H9 (cell line): ENCODE data around the gene MAPK8IP3. TPM values are rescaled to one million over a fixed set of nuclear protein-coding genes. Genes with fewer than 3 reads are reported as not detected.

Experiments
- DNase-seq: peaks from one replicate; pipeline ENCODE4 v3.0.0-alpha.2; 2017
- H2AFZ ChIP-seq: one replicate; pipeline ENCODE4 v1.6.1; 2013; ENCODE audit warnings: mild to moderate bottlenecking, low read length, control low read depth, moderate library complexity
- H2AK5ac ChIP-seq: 2 replicates; pipeline ENCODE4 v1.6.1; 2013; ENCODE audit warnings: low read length, control low read depth, mixed read lengths; ENCODE audit not compliant: insufficient read length
- H2BK120ac ChIP-seq: one replicate; pipeline ENCODE4 v1.6.1; 2013; ENCODE audit warnings: low read depth, mild to moderate bottlenecking, low read length, control low read depth, inconsistent platforms; ENCODE audit not compliant: poor library complexity, severe bottlenecking
- H2BK12ac ChIP-seq: 2 replicates; pipeline ENCODE4 v1.6.1; 2013; ENCODE audit warnings: low read length, control low read depth, mixed read lengths, low read depth; ENCODE audit not compliant: insufficient read length
- H2BK15ac ChIP-seq: 2 replicates; pipeline ENCODE4 v1.6.1; 2013; ENCODE audit warnings: low read depth, low read length, control low read depth
- H2BK20ac ChIP-seq: one replicate; pipeline ENCODE4 v1.6.1; 2013; ENCODE audit warnings: low read depth, mild to moderate bottlenecking, low read length, control low read depth, inconsistent platforms; ENCODE audit not compliant: poor library complexity, severe bottlenecking
- H2BK5ac ChIP-seq: 2 replicates; pipeline ENCODE4 v1.6.1; 2013; ENCODE audit warnings: low read length, control low read depth, mixed read lengths; ENCODE audit not compliant: insufficient read length
- H3K14ac ChIP-seq: 2 replicates; pipeline ENCODE4 v1.6.1; 2013; ENCODE audit warnings: low read length, control low read depth; ENCODE audit not compliant: insufficient read depth
- H3K18ac ChIP-seq: 2 replicates; pipeline ENCODE4 v1.6.1; 2013; ENCODE audit warnings: low read depth, mild to moderate bottlenecking, mixed read lengths, low read length, control low read depth; ENCODE audit not compliant: insufficient read length
- H3K23ac ChIP-seq: 2 replicates; pipeline ENCODE4 v1.6.1; 2013; ENCODE audit warnings: low read length, control low read depth, mixed read lengths, low read depth; ENCODE audit not compliant: insufficient read length
- H3K23me2 ChIP-seq: 2 replicates; pipeline ENCODE4 v1.6.1; 2013; ENCODE audit warnings: low read depth, mild to moderate bottlenecking, mixed read lengths, low read length, control low read depth; ENCODE audit not compliant: insufficient read length, poor library complexity, severe bottlenecking
- H3K27ac ChIP-seq: 2 replicates; pipeline ENCODE4 v1.5.1; 2013; ENCODE audit warnings: low read length, control low read depth, mixed read lengths, low read depth; ENCODE audit not compliant: insufficient read length
- H3K27me3 ChIP-seq: 2 replicates; pipeline ENCODE4 v1.6.1; 2013; ENCODE audit warnings: low read length, control low read depth, inconsistent platforms; ENCODE audit not compliant: insufficient read depth
- H3K4ac ChIP-seq: 2 replicates; pipeline ENCODE4 v1.6.1; 2013; ENCODE audit warnings: low read depth, mild to moderate bottlenecking, control low read depth, inconsistent platforms, low read length, moderate library complexity
- H3K4me1 ChIP-seq: 2 replicates; pipeline ENCODE4 v1.6.1; 2013; ENCODE audit warnings: low read length, control low read depth, inconsistent platforms; ENCODE audit not compliant: insufficient read depth
- H3K4me2 ChIP-seq: 2 replicates; pipeline ENCODE4 v1.6.1; 2013; ENCODE audit warnings: low read length, control low read depth, mixed read lengths; ENCODE audit not compliant: insufficient read length, insufficient read depth
- H3K56ac ChIP-seq: 2 replicates; pipeline ENCODE4 v1.6.1; 2013; ENCODE audit warnings: low read depth, mild to moderate bottlenecking, mixed read lengths, low read length, control low read depth; ENCODE audit not compliant: insufficient read length
- H3K79me1 ChIP-seq: 2 replicates; pipeline ENCODE4 v1.6.1; 2013; ENCODE audit warnings: low read depth, mild to moderate bottlenecking, moderate library complexity, low read length, control low read depth, inconsistent platforms; ENCODE audit not compliant: insufficient read depth, poor library complexity, severe bottlenecking
- H3K79me2 ChIP-seq: 2 replicates; pipeline ENCODE4 v1.6.1; 2013; ENCODE audit warnings: low read length, control low read depth, inconsistent platforms; ENCODE audit not compliant: insufficient read depth
- H3K9ac ChIP-seq: 2 replicates; pipeline ENCODE4 v1.6.1; 2013; ENCODE audit warnings: low read length, control low read depth, mixed read lengths; ENCODE audit not compliant: insufficient read length; ENCODE audit errors: extremely low read depth
- H3K9me3 ChIP-seq: one replicate; pipeline ENCODE4 v1.6.1; 2013; ENCODE audit warnings: low read depth, low read length, inconsistent platforms; ENCODE audit not compliant: control insufficient read depth
- H3T11ph ChIP-seq: one replicate; pipeline ENCODE4 v1.6.1; 2013; ENCODE audit warnings: mild to moderate bottlenecking, low read length, control low read depth, inconsistent platforms
- H4K20me1 ChIP-seq: one replicate; pipeline ENCODE4 v1.6.1; 2013; ENCODE audit not compliant: control insufficient read depth, insufficient read length, insufficient read depth
- H4K5ac ChIP-seq: 2 replicates; pipeline ENCODE4 v1.6.1; 2013; ENCODE audit warnings: low read depth, mild to moderate bottlenecking, mixed read lengths, low read length, control low read depth; ENCODE audit not compliant: insufficient read length
- H4K8ac ChIP-seq: replicated peaks from 2 replicates; pipeline ENCODE4 v1.6.1; 2013; ENCODE audit warnings: low read length, control low read depth, mixed read lengths, low read depth; ENCODE audit not compliant: insufficient read length
- H4K91ac ChIP-seq: 2 replicates; pipeline ENCODE4 v1.6.1; 2013; ENCODE audit warnings: low read depth, mild to moderate bottlenecking, moderate library complexity, mixed read lengths, low read length, control low read depth; ENCODE audit not compliant: insufficient read length
- H3K27ac Mint-ChIP-seq, 3 experiments: 2 replicates in 2 of 3; 3 replicates in 1 of 3; pipeline ENCODE4 v1.8.0; 2020 to 2021; ENCODE audit warnings: mixed read lengths in 3 of 3, mild to moderate bottlenecking in 1 of 3, moderate library complexity in 1 of 3
- H3K27me3 Mint-ChIP-seq: 2 replicates; pipeline ENCODE4 v1.8.0; 2021; ENCODE audit warnings: low read depth, mild to moderate bottlenecking, moderate library complexity, mixed read lengths
- H3K36me3 Mint-ChIP-seq, 3 experiments: 2 replicates in 2 of 3; 3 replicates in 1 of 3; pipeline ENCODE4 v1.8.0; 2020 to 2021; ENCODE audit warnings: low read depth in 3 of 3, mixed read lengths in 3 of 3; ENCODE audit not compliant: insufficient read depth in 1 of 3
- H3K4me1 Mint-ChIP-seq, 2 experiments: 2 replicates each; pipeline ENCODE4 v1.8.0; 2020; ENCODE audit warnings: mixed read lengths in 2 of 2
- H3K4me3 Mint-ChIP-seq, 2 experiments: 2 replicates in 1 of 2; 3 replicates in 1 of 2; pipeline ENCODE4 v1.8.0; 2020 to 2021; ENCODE audit warnings: mild to moderate bottlenecking in 2 of 2, mixed read lengths in 2 of 2, moderate library complexity in 1 of 2
- H3K9me3 Mint-ChIP-seq, 2 experiments: 2 replicates in 1 of 2; 3 replicates in 1 of 2; pipeline ENCODE4 v1.8.0; 2020; ENCODE audit warnings: mild to moderate bottlenecking in 2 of 2, mixed read lengths in 2 of 2, moderate library complexity in 1 of 2
- WGBS: extraction: QIAGEN DNeasy Blood & Tissue Kit; methylation state at CpG from one replicate; pipeline ENCODE4 v1.1.7; 2013; ENCODE audit warnings: missing lambda C conversion rate, low lambda C conversion rate, mixed read lengths; ENCODE audit not compliant: insufficient read length; ENCODE audit errors: extremely low coverage; 5-methylcytosine and 5-hydroxymethylcytosine counted together
- total RNA-seq: library from RNA; stranded (reverse); gene quantifications from 2 replicates; pipeline ENCODE4 v1.2.1, GENCODE V29; 2021
- TF ChIP-seq, protein P1 (sequence below): fragments of 200-600 bp; sonication (generic); conservative IDR thresholded peaks from 3 replicates; pipeline ENCODE4 v1.8.0; 2021; ENCODE audit warnings: antibody characterized with exemption, mild to moderate bottlenecking

MAPK8IP3 gene
- total RNA-seq, 1 experiment from 2014 or later = 51.3 TPM

DNA sequence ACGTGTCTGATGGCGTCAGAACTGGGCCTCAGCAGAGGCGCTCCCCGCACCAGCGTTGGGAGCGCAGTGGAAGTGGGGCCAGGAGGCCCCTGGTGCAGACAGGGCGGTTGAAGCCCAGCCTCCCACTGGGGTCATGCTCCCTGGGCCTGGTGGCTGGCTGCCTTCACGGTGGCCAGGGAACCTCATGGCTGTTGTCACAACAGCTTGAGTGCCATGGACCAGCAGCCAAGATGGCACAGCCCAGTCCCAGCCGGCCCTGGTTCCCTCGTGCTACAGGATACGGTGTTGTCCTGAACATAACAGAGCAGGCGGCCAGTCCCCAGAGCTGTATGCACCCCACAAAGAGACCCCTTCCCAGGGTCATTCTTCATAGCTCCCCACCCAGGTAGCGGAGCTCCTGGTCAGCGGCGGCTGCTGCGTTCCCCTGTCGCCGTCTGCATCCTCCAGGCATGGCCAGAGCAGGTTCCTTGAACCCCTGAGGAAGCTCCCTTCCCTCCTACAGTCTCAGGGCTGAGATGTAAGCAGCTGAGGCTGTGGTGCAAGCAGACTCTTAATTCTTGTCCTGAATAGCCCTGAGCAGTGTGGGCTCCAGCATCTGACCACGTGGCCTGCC is 35.7 kb downstream of the MAPK8IP3 start:
- Histone ChIP-seq H3K23me2 (no peaks in the 10 kb centered on the region), H3T11ph (no peak overlapping the region), H2BK120ac (no peak overlapping the region), H3K14ac (no peak overlapping the region), H3K9me3 (peaks cover 15% of the 10 kb centered on the region), H3K79me2 (no peaks in the 10 kb centered on the region), H2BK20ac (no peak overlapping the region), H2AFZ (no peak overlapping the region), H4K20me1 (peaks cover 3% of the 10 kb centered on the region), H3K4me1 (no peaks in the 10 kb centered on the region), H2BK12ac (no peak overlapping the region), H4K5ac (no peak overlapping the region), H4K91ac (no peak overlapping the region), H3K56ac (no peak overlapping the region), H3K4ac (no peak overlapping the region), H3K27ac (no peak overlapping the region), H2AK5ac (no peak overlapping the region), H3K79me1 (no peaks in the 10 kb centered on the region), H3K4me2 (no peak overlapping the region), H3K18ac (no peak overlapping the region), H3K9ac (no peak overlapping the region), H3K23ac (no peak overlapping the region), H3K27me3 (no peaks in the 10 kb centered on the region), H2BK15ac (no peak overlapping the region), H2BK5ac (no peak overlapping the region), H4K8ac (no peak overlapping the region)
- Mint-ChIP-seq H3K4me1 (no peaks in the 10 kb centered on the region), H3K4me3 (no peak overlapping the region), H3K27me3 (no peaks in the 10 kb centered on the region; the same call in 1 of the 2 replicates), H3K36me3 (peaks cover 0 to 3% (median 0%) of the 10 kb centered on the region in 3 experiments; a peak in 3 of 7 replicates), H3K27ac (no peak overlapping the region), H3K9me3 (no peaks in the 10 kb centered on the region)
- WGBS = no CpG with 5 or more reads among the region's 19 CpGs
- TF ChIP-seq, protein P1, sequence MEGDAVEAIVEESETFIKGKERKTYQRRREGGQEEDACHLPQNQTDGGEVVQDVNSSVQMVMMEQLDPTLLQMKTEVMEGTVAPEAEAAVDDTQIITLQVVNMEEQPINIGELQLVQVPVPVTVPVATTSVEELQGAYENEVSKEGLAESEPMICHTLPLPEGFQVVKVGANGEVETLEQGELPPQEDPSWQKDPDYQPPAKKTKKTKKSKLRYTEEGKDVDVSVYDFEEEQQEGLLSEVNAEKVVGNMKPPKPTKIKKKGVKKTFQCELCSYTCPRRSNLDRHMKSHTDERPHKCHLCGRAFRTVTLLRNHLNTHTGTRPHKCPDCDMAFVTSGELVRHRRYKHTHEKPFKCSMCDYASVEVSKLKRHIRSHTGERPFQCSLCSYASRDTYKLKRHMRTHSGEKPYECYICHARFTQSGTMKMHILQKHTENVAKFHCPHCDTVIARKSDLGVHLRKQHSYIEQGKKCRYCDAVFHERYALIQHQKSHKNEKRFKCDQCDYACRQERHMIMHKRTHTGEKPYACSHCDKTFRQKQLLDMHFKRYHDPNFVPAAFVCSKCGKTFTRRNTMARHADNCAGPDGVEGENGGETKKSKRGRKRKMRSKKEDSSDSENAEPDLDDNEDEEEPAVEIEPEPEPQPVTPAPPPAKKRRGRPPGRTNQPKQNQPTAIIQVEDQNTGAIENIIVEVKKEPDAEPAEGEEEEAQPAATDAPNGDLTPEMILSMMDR = no peak
- no peak for DNase-seq
